ENCODE data around the gene ZFHX3.

The ZFHX3 gene

GRCh38 chr16:72951916-72952315, 96.0 kb downstream of the ZFHX3 start:
- TF ChIP-seq ZFX (IDR thresholded peaks at IDR 0.05) = no peak
- H3K27ac ChIP-seq = peak overlapping the region; percentile 88

GRCh38 chr16:72950669-72951068, 97.3 kb downstream of the ZFHX3 start:
- TF ChIP-seq ZFX (IDR thresholded peaks at IDR 0.05) = no peak
- TF ChIP-seq CTCF (conservative IDR thresholded peaks at IDR 0.05) = no peak
- H3K27ac ChIP-seq = no peak overlapping the region; the same call in 1 of the 2 replicates

- no peak for TF ChIP-seq CTCF (conservative IDR thresholded peaks at IDR 0.05)
- TF ChIP-seq ZFX (IDR thresholded peaks at IDR 0.05) = no peak
- no peak overlapping the region for H3K27ac ChIP-seq
These were observed 99.6 kb downstream of the ZFHX3 start for GRCh38 chr16:72948238-72948829.

GRCh38 chr16:72947379-72948237, 100.3 kb downstream of the ZFHX3 start:
- no peak overlapping the region for H3K27ac ChIP-seq
- TF ChIP-seq CTCF (conservative IDR thresholded peaks at IDR 0.05) (no peak), ZFX (IDR thresholded peaks at IDR 0.05) (no peak)

GRCh38 chr16:72946474-72947194, 101.3 kb downstream of the ZFHX3 start:
- H3K27ac ChIP-seq = no peak overlapping the region; the same call in 1 of the 2 replicates
- TF ChIP-seq CTCF (conservative IDR thresholded peaks at IDR 0.05) (no peak), ZFX (IDR thresholded peaks at IDR 0.05) (no peak)

GRCh38 chr16:72946063-72946462, 101.9 kb downstream of the ZFHX3 start:
- no peak overlapping the region for H3K27ac ChIP-seq
- TF ChIP-seq CTCF (conservative IDR thresholded peaks at IDR 0.05) = no peak
- TF ChIP-seq ZFX (IDR thresholded peaks at IDR 0.05) = no peak

- H3K27ac ChIP-seq = no peak overlapping the region; the same call in 1 of the 2 replicates
- no peak for TF ChIP-seq ZFX (IDR thresholded peaks at IDR 0.05)
- no peak for TF ChIP-seq CTCF (conservative IDR thresholded peaks at IDR 0.05)
These were observed 102.3 kb downstream of the ZFHX3 start for GRCh38 chr16:72945611-72946010.

Measured in C4-2B (cell line).